PC-9 (cell line): ENCODE measurements around the gene POLR2J2. TPM values are rescaled to one million over a fixed set of nuclear protein-coding genes. Genes with fewer than 3 reads are reported as not detected.
"Not testable (repeated sequence)": the region's sequence is repeated elsewhere in the genome, so short reads cannot be mapped to it uniquely, and the experiment has no call there.

Experiments used
- BruUV-seq: library from RNA; stranded (reverse); fragments of 400-500 nt; replicated peaks from 2 replicates; lab custom pipeline; 2021; lab: Mats Ljungman, UMichigan
- CTCF ChIA-PET: fragments of 300-600 bp; sonication (Branson Sonifier 250); formaldehyde crosslinking; loops from one replicate; lab custom pipeline; 2022; ENCODE audit warnings: antibody characterized with exemption; lab: Charles Lee
- POLR2A ChIA-PET: fragments of 300-600 bp; sonication (Branson Sonifier 250); formaldehyde crosslinking; loops from one replicate; lab custom pipeline; 2022; ENCODE audit warnings: antibody characterized with exemption; ENCODE audit not compliant: unreplicated experiment; lab: Charles Lee
- DNase-seq, 2 experiments: peaks; one replicate each; pipeline versions ENCODE4 v3.0.0 to v3.0.0-alpha.2; 2015 to 2022; ENCODE audit warnings: mixed read lengths in 1 of 2
- H2AFZ ChIP-seq: fragments of 200-600 bp; sonication (generic); 2 replicates; pipeline ENCODE4 v1.8.1; 2017; ENCODE audit warnings: antibody characterized with exemption
- H3F3A ChIP-seq: fragments of 200-600 bp; sonication (generic); 2 replicates; pipeline ENCODE4 v1.8.1; 2017; ENCODE audit warnings: antibody characterized with exemption, mild to moderate bottlenecking, low read depth; ENCODE audit not compliant: insufficient read depth
- H3K27ac ChIP-seq: fragments of 200-600 bp; sonication (generic); 2 replicates; pipeline ENCODE4 v1.6.1; 2016; ENCODE audit warnings: mixed run types
- H3K27me3 ChIP-seq: fragments of 200-600 bp; sonication (generic); 2 replicates; pipeline ENCODE4 v1.6.1; 2016; ENCODE audit warnings: low read depth, mixed run types; ENCODE audit not compliant: insufficient read depth
- H3K36me3 ChIP-seq: fragments of 200-600 bp; sonication (generic); 2 replicates; pipeline ENCODE4 v1.6.1; 2016; ENCODE audit warnings: low read depth, mixed run types
- H3K4me1 ChIP-seq: fragments of 200-600 bp; sonication (generic); replicated peaks from 2 replicates; pipeline ENCODE4 v1.6.1; 2016; ENCODE audit warnings: mixed run types; ENCODE audit not compliant: insufficient read depth
- H3K4me2 ChIP-seq: fragments of 200-600 bp; sonication (generic); 2 replicates; pipeline ENCODE4 v1.6.1; 2017; ENCODE audit warnings: mixed run types
- H3K4me3 ChIP-seq: fragments of 200-600 bp; sonication (generic); 2 replicates; pipeline ENCODE4 v1.6.1; 2016; ENCODE audit warnings: mixed run types
- H3K79me2 ChIP-seq: fragments of 200-600 bp; sonication (generic); 2 replicates; pipeline ENCODE4 v1.6.1; 2017; ENCODE audit warnings: low read depth, mixed run types
- H3K9me2 ChIP-seq: fragments of 200-600 bp; sonication (generic); 2 replicates; pipeline ENCODE4 v1.8.1; 2017; ENCODE audit warnings: mild to moderate bottlenecking; ENCODE audit not compliant: insufficient read depth
- H3K9me3 ChIP-seq: fragments of 200-600 bp; sonication (generic); 2 replicates; pipeline ENCODE4 v1.8.1; 2016; ENCODE audit warnings: low read depth; ENCODE audit not compliant: insufficient read depth
- H4K20me1 ChIP-seq: fragments of 200-600 bp; sonication (generic); 2 replicates; pipeline ENCODE4 v1.8.1; 2017; ENCODE audit not compliant: insufficient read depth
- intact Hi-C: fragments of 100-400 bp; cut with micrococcal nuclease; formaldehyde crosslinking; loops from one replicate; pipeline ENCODE4 v1.10.0; 2022; ENCODE audit not compliant: unreplicated experiment
- total RNA-seq: library from RNA; stranded (reverse); gene quantifications from 2 replicates; pipeline ENCODE4 v1.2.3, GENCODE V29; 2021

The POLR2J2 gene
- total RNA-seq, 1 experiment from 2014 or later, result 17.6 TPM

GRCh38 chr7:102698962-102699750, 27.7 kb upstream of the POLR2J2 start:
- H3F3A ChIP-seq, H3K36me3 ChIP-seq, BruUV-seq, POLR2A ChIA-PET, H2AFZ ChIP-seq, H3K9me2 ChIP-seq, H3K27me3 ChIP-seq, H3K9me3 ChIP-seq, intact Hi-C loops, H4K20me1 ChIP-seq, H3K27ac ChIP-seq, H3K79me2 ChIP-seq: not testable (repeated sequence)
- CTCF ChIA-PET, result interaction anchor here (0.6 kb wide), 1 partner anchor 59 kb away, joined by 7 read pairs; no protein-coding TSS in a partner anchor
- peak overlapping the region; percentile 39 for H3K4me2 ChIP-seq
- peak; percentile 30 to 49 for DNase-seq
- peak overlapping the region; percentile 10; the same call in 1 of the 2 replicates for H3K4me3 ChIP-seq
- H3K4me1 ChIP-seq, result peaks cover 11% of the 10 kb centered on the region

- intact Hi-C loops, H3K9me3 ChIP-seq, BruUV-seq, H3K4me2 ChIP-seq, DNase-seq, H3K27ac ChIP-seq, H3F3A ChIP-seq, POLR2A ChIA-PET, H3K79me2 ChIP-seq, CTCF ChIA-PET, H4K20me1 ChIP-seq, H3K4me3 ChIP-seq, H3K27me3 ChIP-seq, H3K36me3 ChIP-seq, H2AFZ ChIP-seq, H3K9me2 ChIP-seq: not testable (repeated sequence)
- H3K4me1 ChIP-seq, result peaks cover 11% of the 10 kb centered on the region
These were observed 26.4 kb upstream of the POLR2J2 start for GRCh38 chr7:102697642-102698512.

DNA sequence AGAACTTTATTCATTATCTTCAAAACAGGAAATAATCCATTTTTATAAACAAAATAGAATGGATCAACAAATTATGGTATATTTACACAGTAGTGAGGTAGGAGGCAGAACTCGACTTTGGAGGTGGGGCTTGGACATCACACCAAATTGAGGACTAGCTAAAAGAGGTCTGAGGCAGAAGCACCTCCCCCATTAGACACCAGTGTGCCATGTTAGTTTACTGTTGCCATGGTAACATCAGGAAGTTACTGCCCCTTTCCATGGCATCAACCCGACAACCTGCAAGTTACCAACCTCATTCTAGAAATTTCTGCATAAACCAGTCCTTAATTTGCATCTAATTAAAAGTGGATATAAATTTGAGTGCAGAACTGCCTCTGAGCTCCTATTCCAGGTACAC, 24.5 kb upstream of the POLR2J2 start:
- H3K4me1 ChIP-seq, result peaks cover 11% of the 10 kb centered on the region
- H3K79me2 ChIP-seq, H3K4me3 ChIP-seq, H3K4me2 ChIP-seq, H3K27ac ChIP-seq, POLR2A ChIA-PET, H2AFZ ChIP-seq, H3K9me3 ChIP-seq, H3F3A ChIP-seq, H3K9me2 ChIP-seq, BruUV-seq, H3K36me3 ChIP-seq, H4K20me1 ChIP-seq, DNase-seq, H3K27me3 ChIP-seq, intact Hi-C loops: not testable (repeated sequence)
- CTCF ChIA-PET, result interaction anchor here (0.5 kb wide), 1 partner anchor 370 kb away, joined by 3 read pairs; no protein-coding TSS in a partner anchor

DNA sequence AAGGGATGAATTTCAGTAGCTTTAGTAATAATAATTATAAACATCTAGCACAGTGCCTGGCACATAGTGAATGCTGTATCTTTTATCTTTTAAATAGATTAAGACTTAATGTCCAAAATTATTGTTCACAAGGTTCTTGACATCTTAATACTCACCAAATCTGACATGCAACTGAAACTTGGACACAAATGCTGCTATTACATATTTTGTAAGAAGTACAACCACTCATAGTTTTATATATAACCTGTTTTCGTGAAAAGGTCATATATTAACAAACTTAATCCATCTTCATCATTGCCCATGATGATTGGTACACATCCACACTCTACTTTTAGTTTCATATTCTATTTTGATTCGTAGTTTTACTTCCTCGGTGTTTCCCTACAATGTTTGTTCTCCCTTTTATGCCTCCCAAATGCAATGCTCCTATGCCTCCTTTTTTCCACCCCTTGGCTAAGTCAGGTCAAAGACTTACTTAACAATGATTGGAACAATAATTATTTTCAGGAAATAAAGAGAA, 23.6 kb upstream of the POLR2J2 start:
- H3K9me2 ChIP-seq, intact Hi-C loops, H3K4me3 ChIP-seq, H3K9me3 ChIP-seq, H3K79me2 ChIP-seq, H4K20me1 ChIP-seq, H2AFZ ChIP-seq, H3K27me3 ChIP-seq, BruUV-seq, H3K4me2 ChIP-seq, CTCF ChIA-PET, DNase-seq, POLR2A ChIA-PET, H3K36me3 ChIP-seq, H3F3A ChIP-seq, H3K27ac ChIP-seq: not testable (repeated sequence)
- H3K4me1 ChIP-seq, result peaks cover 11% of the 10 kb centered on the region

DNA sequence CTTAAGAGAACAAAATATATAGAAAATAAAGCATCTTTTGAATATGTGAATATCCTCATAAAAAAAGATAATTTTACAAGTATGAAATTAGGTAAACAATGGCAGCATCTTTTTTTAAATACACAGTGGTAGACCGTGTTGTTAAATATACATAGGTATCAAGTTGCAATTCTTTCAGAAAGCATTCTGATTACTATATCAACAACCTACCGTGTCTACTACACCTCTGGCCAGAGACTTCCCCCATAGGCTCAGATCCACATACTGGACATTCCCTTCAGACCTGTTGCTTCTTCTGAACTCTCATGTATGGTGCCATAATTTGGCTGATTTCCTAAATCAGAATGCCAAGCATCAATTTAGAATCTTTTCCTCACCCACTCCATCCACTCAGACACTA, 22.5 kb upstream of the POLR2J2 start:
- H3K4me3 ChIP-seq, H3K4me1 ChIP-seq, POLR2A ChIA-PET, H3F3A ChIP-seq, BruUV-seq, H3K9me3 ChIP-seq, H3K4me2 ChIP-seq, H4K20me1 ChIP-seq, H3K27ac ChIP-seq, H3K27me3 ChIP-seq, CTCF ChIA-PET, intact Hi-C loops, DNase-seq, H3K9me2 ChIP-seq, H3K79me2 ChIP-seq, H2AFZ ChIP-seq, H3K36me3 ChIP-seq: not testable (repeated sequence)

- DNase-seq, H3K27me3 ChIP-seq, H3K9me3 ChIP-seq, POLR2A ChIA-PET, intact Hi-C loops, H3K36me3 ChIP-seq, BruUV-seq, H3K4me1 ChIP-seq, CTCF ChIA-PET, H3K4me3 ChIP-seq, H3K9me2 ChIP-seq, H4K20me1 ChIP-seq, H3K27ac ChIP-seq, H3K4me2 ChIP-seq, H3F3A ChIP-seq, H3K79me2 ChIP-seq, H2AFZ ChIP-seq: not testable (repeated sequence)
These were observed 19.1 kb upstream of the POLR2J2 start for GRCh38 chr7:102690602-102691001.
